HUES48 (cell line): ENCODE results near the gene C1orf159.
"Not testable (repeated sequence)": the region's sequence is repeated elsewhere in the genome, so short reads cannot be mapped to it uniquely, and the experiment has no call there.

Experiments used
- H3K27ac ChIP-seq: one replicate; pipeline ENCODE4 v1.7.0; 2013; ENCODE audit warnings: low read depth, low read length, inconsistent platforms
- H3K27me3 ChIP-seq: 2 replicates; pipeline ENCODE4 v1.6.1; 2013; ENCODE audit warnings: mild to moderate bottlenecking, low read length; ENCODE audit not compliant: control insufficient read depth, insufficient read depth
- H3K36me3 ChIP-seq: 2 replicates; pipeline ENCODE4 v1.6.1; 2013; ENCODE audit warnings: low read length; ENCODE audit not compliant: control insufficient read depth, insufficient read depth
- H3K4me1 ChIP-seq: 2 replicates; pipeline ENCODE4 v1.6.1; 2013; ENCODE audit warnings: mild to moderate bottlenecking, low read length; ENCODE audit not compliant: control insufficient read depth, insufficient read depth
- H3K4me3 ChIP-seq: 2 replicates; pipeline ENCODE4 v1.5.1; 2013; ENCODE audit warnings: mild to moderate bottlenecking, low read depth, low read length
- H3K9ac ChIP-seq: 2 replicates; pipeline ENCODE4 v1.6.1; 2013; ENCODE audit warnings: mild to moderate bottlenecking, low read depth, low read length, moderate library complexity
- H3K9me3 ChIP-seq: 2 replicates; pipeline ENCODE4 v1.6.1; 2013; ENCODE audit warnings: low read length; ENCODE audit not compliant: control insufficient read depth, insufficient read depth

C1orf159 gene

GRCh38 chr1:1114431-1114830 lies 1.5 kb downstream of the C1orf159 start:
- Histone ChIP-seq H3K9ac (no peak overlapping the region), H3K27me3 (peaks cover 17% of the 10 kb centered on the region), H3K9me3 (no peaks in the 10 kb centered on the region), H3K4me3 (no peak overlapping the region), H3K27ac (no peak overlapping the region), H3K4me1 (no peaks in the 10 kb centered on the region), H3K36me3 (no peaks in the 10 kb centered on the region)

DNA sequence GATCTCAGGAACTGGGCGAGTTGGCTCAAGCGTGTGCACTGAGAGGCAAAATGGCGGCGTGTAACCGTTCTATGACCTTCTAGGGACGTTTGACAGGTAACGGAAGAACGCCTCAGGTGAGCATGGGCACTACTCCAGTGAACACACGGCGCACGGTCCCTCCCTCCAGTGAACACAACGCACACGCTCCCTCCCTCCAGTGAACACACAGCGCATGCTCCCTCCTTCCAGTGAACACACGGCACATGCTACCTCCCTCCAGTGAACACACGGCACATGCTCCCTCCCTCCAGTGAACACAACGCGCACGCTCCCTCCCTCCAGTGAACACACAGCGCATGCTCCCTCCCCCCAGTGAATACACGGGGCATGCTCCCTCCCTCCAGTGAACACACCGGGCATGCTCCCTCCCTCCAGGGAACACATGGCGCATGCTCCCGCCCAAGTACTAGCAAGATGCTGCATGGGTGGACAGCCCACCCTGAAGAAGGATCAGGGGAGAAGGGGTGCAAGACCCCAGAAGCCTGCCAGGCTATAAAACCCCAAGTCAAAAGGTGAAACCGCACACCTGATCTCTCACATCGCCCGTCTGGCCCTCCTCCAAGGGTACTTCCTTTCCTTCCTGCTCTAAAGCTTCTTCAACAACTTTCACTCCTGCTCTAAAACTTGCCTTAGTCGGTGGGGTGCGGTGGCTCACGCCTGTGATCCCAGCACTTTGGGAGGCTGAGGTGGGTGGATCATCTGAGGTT lies 3.5 kb downstream of the C1orf159 start:
- Histone ChIP-seq H3K27ac (no peak overlapping the region), H3K36me3 (no peaks in the 10 kb centered on the region), H3K9ac (no peak overlapping the region), H3K27me3 (peaks cover 4% of the 10 kb centered on the region), H3K9me3 (no peaks in the 10 kb centered on the region), H3K4me1 (no peaks in the 10 kb centered on the region), H3K4me3 (no peak overlapping the region)

DNA sequence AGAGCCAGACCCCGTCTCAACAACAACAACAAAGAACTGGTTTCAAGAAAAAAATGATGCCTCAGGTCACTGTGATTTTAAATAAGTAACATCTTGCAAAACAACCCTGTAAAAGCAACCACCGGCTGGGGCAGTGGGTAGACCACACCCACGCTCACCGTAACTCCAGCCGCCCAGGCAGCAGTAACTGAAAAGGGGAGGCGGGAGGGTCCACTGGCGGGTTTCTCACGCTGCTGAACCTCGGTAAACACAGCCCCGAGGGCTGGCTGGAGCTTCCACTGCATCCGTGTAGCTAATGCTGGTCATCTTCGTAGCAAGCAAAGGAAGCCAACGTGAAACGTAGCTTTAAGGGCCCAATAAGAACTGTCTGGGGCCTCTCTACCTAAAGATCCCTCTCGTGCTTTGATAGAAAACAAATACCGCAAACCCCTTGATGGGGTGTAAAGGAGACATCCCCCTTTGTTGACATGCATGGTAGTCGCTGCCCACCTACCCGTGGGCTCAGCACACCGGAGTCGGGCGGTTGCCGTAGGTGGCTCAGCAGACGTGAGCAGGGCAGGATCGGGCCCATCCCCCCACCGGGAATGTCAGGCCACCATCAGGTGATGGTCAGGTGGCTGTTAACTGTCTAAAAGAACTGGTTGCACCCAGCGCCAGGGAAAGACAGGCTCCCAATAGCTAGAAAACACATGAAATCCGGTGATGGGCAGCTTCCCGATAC lies 4.2 kb downstream of the C1orf159 start:
- H3K4me3 ChIP-seq = no peak overlapping the region
- H3K9me3 ChIP-seq = no peaks in the 10 kb centered on the region; the same call in 1 of the 2 replicates
- H3K4me1 ChIP-seq = no peaks in the 10 kb centered on the region
- H3K27ac ChIP-seq = no peak overlapping the region
- no peaks in the 10 kb centered on the region for H3K36me3 ChIP-seq
- H3K9ac ChIP-seq = no peak overlapping the region
- no peaks in the 10 kb centered on the region for H3K27me3 ChIP-seq

DNA sequence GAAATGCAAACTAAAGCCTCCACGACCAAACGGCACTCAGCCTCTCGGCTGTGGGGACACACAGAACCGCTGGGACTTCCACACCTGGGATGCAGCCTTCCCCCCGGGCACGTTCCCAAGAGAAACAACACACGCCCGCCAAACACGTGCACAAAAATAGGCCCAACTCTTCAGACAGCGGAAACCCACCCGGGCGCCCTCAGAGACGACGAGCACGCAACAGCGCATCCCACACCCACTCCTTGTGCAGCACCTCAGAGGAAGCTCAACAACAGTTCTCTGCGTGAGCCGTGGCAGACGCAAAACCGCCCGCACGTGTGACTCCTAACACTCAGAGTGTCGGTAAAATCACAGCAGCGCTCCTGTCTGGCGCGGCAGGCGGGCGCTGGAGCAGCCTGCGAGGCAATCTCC lies 5.3 kb downstream of the C1orf159 start:
- H3K4me1 ChIP-seq = no peaks in the 10 kb centered on the region
- no peaks in the 10 kb centered on the region for H3K27me3 ChIP-seq
- no peaks in the 10 kb centered on the region for H3K36me3 ChIP-seq
- H3K27ac ChIP-seq = no peak overlapping the region
- H3K9me3 ChIP-seq = peaks cover 6% of the 10 kb centered on the region; the same call in 1 of the 2 replicates
- H3K4me3 ChIP-seq = no peak overlapping the region
- H3K9ac ChIP-seq = no peak overlapping the region

GRCh38 chr1:1109743-1110142 lies 6.1 kb downstream of the C1orf159 start:
- H3K27ac ChIP-seq = no peak overlapping the region
- no peaks in the 10 kb centered on the region for H3K4me1 ChIP-seq
- peaks cover under 1% of the 10 kb centered on the region; the same call in 1 of the 2 replicates for H3K36me3 ChIP-seq
- H3K9ac ChIP-seq = no peak overlapping the region
- no peaks in the 10 kb centered on the region for H3K27me3 ChIP-seq
- H3K4me3 ChIP-seq = no peak overlapping the region
- H3K9me3 ChIP-seq = peaks cover 6% of the 10 kb centered on the region; the same call in 1 of the 2 replicates

GRCh38 chr1:1106510-1107221 lies 9.2 kb downstream of the C1orf159 start:
- H3K9ac ChIP-seq = no peak overlapping the region
- peaks cover 6% of the 10 kb centered on the region; the same call in 1 of the 2 replicates for H3K9me3 ChIP-seq
- no peak overlapping the region for H3K27ac ChIP-seq
- peaks cover 6% of the 10 kb centered on the region; the same call in 1 of the 2 replicates for H3K36me3 ChIP-seq
- no peak overlapping the region for H3K4me3 ChIP-seq
- no peaks in the 10 kb centered on the region for H3K4me1 ChIP-seq
- no peaks in the 10 kb centered on the region for H3K27me3 ChIP-seq

DNA sequence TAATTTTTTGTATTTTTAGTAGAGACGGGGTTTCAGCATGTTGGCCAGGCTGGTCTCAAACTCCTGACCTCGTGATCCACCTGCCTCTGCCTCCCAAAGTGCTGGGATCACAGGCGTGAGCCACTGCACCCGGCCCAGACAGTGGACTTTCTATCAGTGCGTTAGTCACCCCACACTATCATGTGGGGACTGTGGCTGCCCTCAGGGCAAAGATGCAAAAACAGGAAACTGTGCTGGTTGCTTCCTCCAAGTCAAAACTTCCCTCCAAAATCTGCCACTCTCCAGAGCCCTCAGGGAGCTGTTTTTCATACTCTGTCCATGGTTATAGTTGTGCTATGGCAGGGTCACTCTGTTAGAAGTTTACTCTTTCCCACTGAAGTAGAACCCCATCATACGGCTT lies 11.7 kb downstream of the C1orf159 start:
- H3K27ac ChIP-seq, H3K4me1 ChIP-seq, H3K36me3 ChIP-seq, H3K4me3 ChIP-seq, H3K9ac ChIP-seq, H3K9me3 ChIP-seq, H3K27me3 ChIP-seq: not testable (repeated sequence)

GRCh38 chr1:1101503-1101902 lies 14.4 kb downstream of the C1orf159 start:
- peaks cover 10% of the 10 kb centered on the region; the same call in 1 of the 2 replicates for H3K9me3 ChIP-seq
- no peaks in the 10 kb centered on the region for H3K27me3 ChIP-seq
- H3K9ac ChIP-seq = no peak overlapping the region
- no peaks in the 10 kb centered on the region for H3K4me1 ChIP-seq
- H3K36me3 ChIP-seq = peaks cover 6% of the 10 kb centered on the region; the same call in 1 of the 2 replicates
- no peak overlapping the region for H3K4me3 ChIP-seq
- no peak overlapping the region for H3K27ac ChIP-seq

DNA sequence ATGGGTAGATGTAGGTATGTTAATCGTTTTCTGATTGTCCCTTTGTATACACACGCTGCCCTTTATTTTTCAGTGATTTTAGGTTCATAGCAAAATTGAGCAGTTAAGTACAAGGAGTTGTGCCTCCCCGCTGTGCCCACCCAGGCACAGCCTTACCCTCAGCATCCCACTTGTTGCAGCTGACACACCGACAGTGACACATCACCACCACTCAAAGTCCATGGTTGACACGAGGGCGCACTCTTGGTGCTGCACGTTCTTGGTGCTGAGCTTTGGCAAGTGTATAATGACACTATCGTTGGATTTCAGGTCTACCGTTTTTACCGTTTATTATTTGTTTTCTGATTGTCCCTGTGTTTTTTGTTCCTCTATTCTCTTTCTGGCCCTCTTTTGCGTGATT lies 15.6 kb downstream of the C1orf159 start:
- Histone ChIP-seq H3K27me3 (no peaks in the 10 kb centered on the region), H3K9me3 (peaks cover 5% of the 10 kb centered on the region; the same call in 1 of the 2 replicates), H3K36me3 (peaks cover 6% of the 10 kb centered on the region; the same call in 1 of the 2 replicates), H3K4me1 (no peaks in the 10 kb centered on the region), H3K9ac (no peak overlapping the region), H3K4me3 (no peak overlapping the region), H3K27ac (no peak overlapping the region)

GRCh38 chr1:1099506-1100183 lies 16.2 kb downstream of the C1orf159 start:
- no peak overlapping the region for H3K4me3 ChIP-seq
- H3K4me1 ChIP-seq = no peaks in the 10 kb centered on the region
- peaks cover 4% of the 10 kb centered on the region; the same call in 1 of the 2 replicates for H3K36me3 ChIP-seq
- H3K27me3 ChIP-seq = no peaks in the 10 kb centered on the region
- H3K27ac ChIP-seq = no peak overlapping the region
- peaks cover 8% of the 10 kb centered on the region; the same call in 1 of the 2 replicates for H3K9me3 ChIP-seq
- H3K9ac ChIP-seq = no peak overlapping the region
